ENCODE measurements around the gene GRIN2B.

The GRIN2B gene

GRCh38 chr12:13956060-13956590 lies 25.3 kb downstream of the GRIN2B start:
- DNase-seq: no peak

- DNase-seq: no peak
Observed at GRCh38 chr12:13952096-13952495, 29.3 kb downstream of the GRIN2B start.

DNA sequence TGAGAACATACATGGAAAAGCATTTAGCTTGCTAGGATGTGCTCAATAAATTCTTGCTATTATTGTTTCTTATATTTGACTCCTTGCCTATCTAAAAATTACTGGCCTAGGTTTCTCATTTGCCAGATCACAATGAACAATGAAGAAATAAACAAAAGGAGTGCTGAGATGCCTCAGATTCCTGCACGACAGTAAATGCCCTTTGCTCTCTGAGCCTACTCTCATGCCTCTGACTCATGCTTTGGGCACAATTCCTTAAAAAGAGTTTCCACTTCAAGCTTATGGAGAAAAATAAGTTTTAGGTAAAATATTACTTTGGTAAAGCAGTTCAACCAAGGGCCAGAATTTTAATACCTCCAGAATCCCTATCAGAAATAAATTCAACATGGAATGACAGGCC lies 30.9 kb downstream of the GRIN2B start:
- no peak for DNase-seq

GRCh38 chr12:13948621-13949020 lies 32.8 kb downstream of the GRIN2B start:
- DNase-seq: no peak

- DNase-seq: no peak
Observed at GRCh38 chr12:13947276-13947946, 34.0 kb downstream of the GRIN2B start.

DNA sequence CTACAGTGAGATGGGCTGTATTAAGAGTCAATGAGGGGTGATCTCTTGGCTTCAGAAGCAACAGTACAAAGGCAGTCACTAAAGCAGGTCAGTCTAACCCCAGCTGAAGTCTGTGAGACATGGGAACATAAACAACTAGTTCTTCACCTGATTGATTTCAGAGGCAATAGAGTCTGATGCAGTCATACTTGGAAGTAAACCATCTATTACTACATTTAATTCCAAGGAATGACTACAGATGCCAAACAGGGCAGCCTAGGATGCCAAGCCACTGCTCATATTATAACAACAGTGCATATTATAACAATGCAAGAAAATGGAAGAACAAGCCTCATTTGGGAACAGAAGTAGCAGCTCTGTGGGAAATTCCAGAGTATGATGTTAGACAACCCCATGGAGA lies 35.8 kb downstream of the GRIN2B start:
- no peak for DNase-seq

DNA sequence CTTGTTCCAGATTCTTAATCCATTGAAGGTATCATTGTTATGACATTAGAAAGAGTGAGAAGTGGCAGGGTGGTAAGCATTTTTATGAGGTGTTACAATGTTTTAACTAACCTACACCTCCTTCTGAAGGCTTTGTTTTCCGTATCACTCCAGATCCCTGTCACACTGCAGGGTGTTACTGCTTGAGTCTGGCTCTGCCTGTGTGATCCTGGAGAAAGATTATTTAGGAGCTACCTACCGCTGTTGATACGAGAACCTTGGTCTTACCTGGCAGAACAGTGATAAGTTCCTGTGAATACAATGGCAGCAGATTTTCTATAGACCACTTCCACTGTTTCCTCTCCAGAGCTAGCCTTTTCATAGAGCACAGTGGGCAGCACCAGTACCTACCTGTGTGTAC lies 36.2 kb downstream of the GRIN2B start:
- DNase-seq: no peak

DNA sequence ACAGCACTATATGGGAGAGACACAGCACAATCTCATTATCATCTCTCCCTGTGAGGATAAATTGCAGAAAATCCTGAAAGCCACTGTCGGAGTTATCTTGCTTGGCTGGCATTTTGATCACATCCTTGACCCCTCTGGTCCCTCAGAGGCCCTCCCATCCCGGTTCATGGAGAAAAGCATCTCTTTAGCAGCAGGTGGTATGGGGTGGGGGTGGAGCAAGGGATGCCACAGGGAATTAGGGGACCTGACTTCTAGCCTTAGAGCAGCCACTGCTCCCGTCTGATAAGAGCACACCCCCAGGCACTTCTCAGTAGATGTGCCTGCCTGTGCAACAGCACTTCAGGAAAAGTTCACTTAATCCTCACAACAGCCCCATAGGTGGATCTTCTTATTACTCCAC lies 38.6 kb downstream of the GRIN2B start:
- DNase-seq: no peak

- DNase-seq: peak; percentile 64
Observed at GRCh38 chr12:13941258-13942249, 39.8 kb downstream of the GRIN2B start.

DNA sequence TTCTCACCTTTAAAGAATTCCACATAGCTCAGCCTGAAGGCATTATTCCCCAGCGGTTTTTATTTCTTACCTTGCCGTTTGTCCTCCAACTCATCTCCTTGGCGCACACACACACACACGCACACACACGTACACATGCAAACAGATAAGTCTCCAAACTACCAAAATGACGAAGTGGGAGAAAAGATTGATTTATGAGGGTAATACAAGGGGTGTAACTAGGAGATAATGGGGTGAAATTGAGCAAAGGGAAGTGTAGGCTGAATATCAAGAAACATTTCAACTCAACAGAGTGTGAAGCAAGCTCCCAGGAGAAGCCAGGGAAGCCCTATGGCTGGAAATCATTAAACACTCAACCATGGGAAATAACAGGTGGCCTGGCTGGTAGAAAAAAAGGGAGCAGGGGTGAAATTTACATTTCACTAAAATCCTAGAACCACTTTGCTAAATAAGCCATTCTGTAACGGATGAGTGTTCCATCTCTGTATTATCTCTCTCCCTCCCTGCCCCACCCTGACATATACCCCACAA lies 41.0 kb downstream of the GRIN2B start:
- no peak for DNase-seq

- no peak for DNase-seq
Observed at GRCh38 chr12:13937735-13938134, 43.7 kb downstream of the GRIN2B start.

- no peak for DNase-seq
Observed at GRCh38 chr12:13935169-13935568, 46.2 kb downstream of the GRIN2B start.

Measured in hematopoietic multipotent progenitor cell treated with erythropoietin and hydrocortisone succinate and interleukin-3 and kit ligand, for 4 days (in vitro differentiated cells).